Right lobe of liver (tissue), 6 donors: ENCODE results near the gene IL1RL1. TPM values are rescaled to one million over a fixed set of nuclear protein-coding genes. Genes with fewer than 3 reads are reported as not detected.
A peak's percentile ranks its signal among the peaks of the same experiment; 100 is the strongest.

Experiments
- ATAC-seq, 4 donors: fragments of 200-7000 bp; cut with Tn5 transposase; one replicate each; pipeline ENCODE4 v1.9.1; 2020; ENCODE audit warnings: mild to moderate bottlenecking in 4 of 4, moderate library complexity in 4 of 4
- DNase-seq, 3 donors: peaks; one replicate each; pipeline ENCODE4 v3.0.0-alpha.2; 2020
- H3K27ac ChIP-seq, 3 donors: fragments of 200-600 bp; one replicate each; pipeline ENCODE4 v1.8.0; 2022
- H3K27me3 ChIP-seq, 2 donors: fragments of 200-600 bp; one replicate each; pipeline ENCODE4 v1.8.0; 2022
- H3K36me3 ChIP-seq, 4 donors: fragments of 200-600 bp; sonication (generic) in 1 of 4; one replicate each; pipeline versions ENCODE4 v1.5.1 to v1.8.0; 2017 to 2022; ENCODE audit warnings: control low read depth in 1 of 4
- H3K4me1 ChIP-seq, 4 donors: fragments of 200-600 bp; sonication (generic) in 1 of 4; one replicate each; pipeline versions ENCODE4 v1.5.1 to v1.8.0; 2017 to 2022; ENCODE audit warnings: control low read depth in 1 of 4
- H3K4me3 ChIP-seq, 3 donors: fragments of 200-600 bp; one replicate each; pipeline ENCODE4 v1.8.0; 2022
- H3K9me3 ChIP-seq, 4 donors: fragments of 200-600 bp; sonication (generic) in 1 of 4; one replicate each; pipeline versions ENCODE4 v1.5.1 to v1.8.0; 2017 to 2022; ENCODE audit warnings: control low read depth in 1 of 4
- CTCF ChIP-seq, 4 donors: fragments of 200-600 bp in 3 of 4; fragments of 450-650 bp in 1 of 4; IDR thresholded peaks; one replicate each; pipeline versions ENCODE4 v1.5.1 to v1.8.0; 2016 to 2022; ENCODE audit warnings: antibody characterized with exemption in 4 of 4, mild to moderate bottlenecking in 2 of 4
- POLR2A ChIP-seq: fragments of 450-650 bp; IDR thresholded peaks from one replicate; pipeline ENCODE4 v1.6.1; 2017; ENCODE audit warnings: antibody characterized with exemption, mild to moderate bottlenecking
- WGBS: methylation state at CpG from one replicate; pipeline ENCODE4 v1.1.6; 2018; ENCODE audit warnings: low coverage, low lambda C conversion rate; ENCODE audit not compliant: insufficient coverage; ENCODE audit errors: missing lambda C conversion rate; 5-methylcytosine and 5-hydroxymethylcytosine counted together
- intact Hi-C, 2 donors: fragments of 100-400 bp; cut with DNase I; formaldehyde crosslinking; loops; one replicate each; pipeline versions ENCODE4 v1.11.2 to v1.14.1; 2022
- total RNA-seq, 6 experiments: library from RNA; depleted of rRNA in 2 of 6; stranded (reverse); fragments of >200 nt in 2 of 6; fragmentation: NEBNext Ultra II Directional in 3 of 6; extraction: Animal tissue kit (Norgen Biotek cat#: 25700) in 3 of 6; gene quantifications; one replicate each; pipeline versions ENCODE4 v1.1.0 to v1.2.4, GENCODE V29; 2016 to 2023
- donor health status: DM: no; HTN: yes; CAD: no.
- donor health status: DM: no; HTN: no; CAD: no.
- donor health status: DM: no; HTN: no; CAD: no.
- donor health status: DM: no; HTN: yes; CAD: no.
- donor health status: DM: no; HTN: yes; CAD: no.

Gene IL1RL1
- total RNA-seq, 6 experiments from 2014 or later: 2.0 to 18.0 (median 4.2) TPM

DNA sequence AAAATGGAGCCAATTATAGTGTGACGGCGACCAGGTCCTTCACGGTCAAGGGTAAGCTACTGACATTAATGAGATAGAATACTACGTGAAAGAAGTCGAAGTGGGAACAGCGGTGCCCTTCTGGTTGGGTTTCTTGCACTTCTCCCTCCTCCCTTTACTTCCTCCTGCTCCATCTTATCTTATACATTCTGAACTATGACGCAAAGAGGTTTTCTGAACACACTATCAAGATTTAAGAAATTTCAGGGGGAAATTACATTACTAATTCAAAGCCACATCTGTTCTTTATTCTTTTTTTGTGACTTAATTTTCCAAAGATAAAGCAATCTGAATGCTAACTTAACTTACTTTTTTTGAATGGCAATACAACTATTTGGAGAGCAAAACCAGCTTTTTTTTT, 29.4 kb downstream of the IL1RL1 start:
- TF ChIP-seq POLR2A: no peak
- TF ChIP-seq CTCF (IDR thresholded peaks at IDR 0.05): no peak
- no peak for DNase-seq
- ATAC-seq: no peak
- Histone ChIP-seq H3K4me3 (no peak overlapping the region), H3K27me3 (no peaks in the 10 kb centered on the region), H3K9me3 (no peaks in the 10 kb centered on the region), H3K27ac (no peak overlapping the region), H3K36me3 (no peaks in the 10 kb centered on the region), H3K4me1 (no peaks in the 10 kb centered on the region)
- 83% methylated on average over 7 of the region's 7 CpGs for WGBS
- intact Hi-C loops: no loop called here

- no peak overlapping the region for H3K27ac ChIP-seq
- no peaks in the 10 kb centered on the region for H3K27me3 ChIP-seq
- no peak for DNase-seq
- H3K9me3 ChIP-seq: no peaks in the 10 kb centered on the region
- intact Hi-C loops: no loop called here
- peak in 1 of 4 donors; percentile 8 for TF ChIP-seq CTCF (IDR thresholded peaks at IDR 0.05)
- TF ChIP-seq POLR2A: no peak
- ATAC-seq: no peak
- H3K36me3 ChIP-seq: no peaks in the 10 kb centered on the region
- 40% methylated on average over 3 of the region's 3 CpGs for WGBS
- no peak overlapping the region for H3K4me3 ChIP-seq
- H3K4me1 ChIP-seq: no peaks in the 10 kb centered on the region
Measured at GRCh38 chr2:102342888-102343287, 31.5 kb downstream of the IL1RL1 start.

DNA sequence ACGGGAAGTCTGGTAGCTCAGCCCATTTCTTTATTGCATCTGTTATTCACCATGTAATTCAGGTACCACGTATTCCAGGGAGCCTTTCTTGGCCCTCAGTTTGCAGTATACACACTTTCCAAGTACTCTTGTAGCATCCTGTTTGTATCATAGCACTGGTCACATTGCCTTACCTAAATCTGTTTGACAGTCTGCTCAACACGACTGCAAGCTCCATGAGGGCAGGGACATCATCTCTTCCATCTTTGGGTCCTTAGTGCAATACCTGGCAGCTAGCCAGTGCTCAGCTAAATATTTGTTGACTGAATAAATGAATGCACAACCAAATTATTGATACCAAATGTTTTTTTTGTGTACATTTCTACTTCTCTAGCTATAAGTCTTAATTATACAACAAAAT, 33.0 kb downstream of the IL1RL1 start:
- TF ChIP-seq CTCF (IDR thresholded peaks at IDR 0.05): no peak
- no peak for TF ChIP-seq POLR2A
- WGBS: 79% methylated on average over 3 of the region's 3 CpGs
- H3K9me3 ChIP-seq: no peaks in the 10 kb centered on the region
- H3K4me1 ChIP-seq: no peaks in the 10 kb centered on the region
- H3K27me3 ChIP-seq: no peaks in the 10 kb centered on the region
- intact Hi-C loops: no loop called here
- DNase-seq (no peak), ATAC-seq (no peak)
- no peak overlapping the region for H3K4me3 ChIP-seq
- H3K27ac ChIP-seq: no peak overlapping the region
- no peaks in the 10 kb centered on the region for H3K36me3 ChIP-seq

DNA sequence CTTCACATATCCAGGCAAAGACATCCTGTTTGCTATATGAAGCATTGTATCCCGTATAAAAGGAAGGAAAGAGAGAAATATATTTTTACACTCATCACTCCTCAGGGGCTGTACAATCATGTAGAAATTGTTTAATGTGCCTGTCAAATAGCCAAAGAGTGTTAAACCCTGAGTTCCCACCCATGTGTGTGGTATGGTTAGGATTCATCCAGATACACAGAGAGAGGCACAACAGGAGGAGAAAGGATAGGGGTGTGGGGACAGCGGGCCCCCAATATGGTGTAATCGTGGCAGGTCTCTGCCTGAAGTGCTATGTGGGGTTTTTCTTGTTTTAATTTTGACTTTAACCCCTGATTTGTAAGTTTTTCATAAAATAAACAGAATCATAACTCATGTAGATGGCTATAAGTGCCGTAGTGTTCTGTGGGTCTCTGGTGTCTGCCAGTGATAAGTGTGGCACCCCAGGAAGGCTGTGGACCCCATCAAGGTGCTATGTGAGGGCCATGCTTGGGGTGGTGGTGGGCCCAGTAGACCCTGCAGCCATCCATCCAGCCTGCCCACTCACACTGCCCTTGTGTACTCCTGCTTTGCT, 34.1 kb downstream of the IL1RL1 start:
- H3K4me1 ChIP-seq: no peaks in the 10 kb centered on the region
- no peaks in the 10 kb centered on the region for H3K36me3 ChIP-seq
- no peak for TF ChIP-seq CTCF (IDR thresholded peaks at IDR 0.05)
- no peak for TF ChIP-seq POLR2A
- H3K4me3 ChIP-seq: no peak overlapping the region
- no peaks in the 10 kb centered on the region for H3K9me3 ChIP-seq
- H3K27me3 ChIP-seq: no peaks in the 10 kb centered on the region
- H3K27ac ChIP-seq: no peak overlapping the region
- WGBS: 72% methylated on average over 4 of the region's 4 CpGs
- intact Hi-C loops: no loop called here
- no peak for DNase-seq
- no peak for ATAC-seq
